Activated T-cell treated with anti-CD3 and anti-CD28 coated beads, Interleukin-2, amount 50 U/mL, for 72 hours (primary cell): ENCODE data around the gene PLEKHG2. TPM values are rescaled to one million over a fixed set of nuclear protein-coding genes. Genes with fewer than 3 reads are reported as not detected.

Experiments used
- ATAC-seq, 2 donors: fragments of 150-1000 bp; cut with Tn5 transposase; replicated peaks in 1 of 2; 2 replicates each; pipeline ENCODE4 v1.10.0; 2021; ENCODE audit warnings: moderate library complexity in 2 of 2, mild to moderate bottlenecking in 1 of 2
- DNase-seq, 2 donors: peaks; one replicate each; pipeline ENCODE4 v3.0.0; 2021 to 2022; ENCODE audit warnings: mixed read lengths in 1 of 2
- H3K27ac Mint-ChIP-seq: one replicate; pipeline ENCODE4 v1.8.0; 2022; ENCODE audit warnings: mild to moderate bottlenecking, moderate library complexity, mixed read lengths
- H3K27me3 Mint-ChIP-seq: one replicate; pipeline ENCODE4 v1.8.0; 2022; ENCODE audit warnings: low read depth, mixed read lengths
- H3K36me3 Mint-ChIP-seq, 2 donors: one replicate each; pipeline ENCODE4 v1.8.0; 2022; ENCODE audit warnings: mixed read lengths in 2 of 2, mild to moderate bottlenecking in 1 of 2; ENCODE audit not compliant: insufficient read depth in 2 of 2
- H3K4me1 Mint-ChIP-seq: one replicate; pipeline ENCODE4 v1.8.0; 2022; ENCODE audit warnings: low read depth, mixed read lengths
- H3K4me3 Mint-ChIP-seq, 2 donors: one replicate each; pipeline ENCODE4 v1.8.0; 2022; ENCODE audit warnings: mild to moderate bottlenecking in 2 of 2, mixed read lengths in 2 of 2, moderate library complexity in 2 of 2
- H3K9me3 Mint-ChIP-seq, 2 donors: one replicate each; pipeline ENCODE4 v1.8.0; 2022; ENCODE audit warnings: mixed read lengths in 2 of 2
- total RNA-seq, 2 donors: library from RNA; stranded (reverse); gene quantifications; one replicate each; pipeline ENCODE4 v1.2.3, GENCODE V29; 2022

Gene PLEKHG2
- total RNA-seq, 2 donors from 2014 or later, result 86.5 to 92.1 TPM

DNA sequence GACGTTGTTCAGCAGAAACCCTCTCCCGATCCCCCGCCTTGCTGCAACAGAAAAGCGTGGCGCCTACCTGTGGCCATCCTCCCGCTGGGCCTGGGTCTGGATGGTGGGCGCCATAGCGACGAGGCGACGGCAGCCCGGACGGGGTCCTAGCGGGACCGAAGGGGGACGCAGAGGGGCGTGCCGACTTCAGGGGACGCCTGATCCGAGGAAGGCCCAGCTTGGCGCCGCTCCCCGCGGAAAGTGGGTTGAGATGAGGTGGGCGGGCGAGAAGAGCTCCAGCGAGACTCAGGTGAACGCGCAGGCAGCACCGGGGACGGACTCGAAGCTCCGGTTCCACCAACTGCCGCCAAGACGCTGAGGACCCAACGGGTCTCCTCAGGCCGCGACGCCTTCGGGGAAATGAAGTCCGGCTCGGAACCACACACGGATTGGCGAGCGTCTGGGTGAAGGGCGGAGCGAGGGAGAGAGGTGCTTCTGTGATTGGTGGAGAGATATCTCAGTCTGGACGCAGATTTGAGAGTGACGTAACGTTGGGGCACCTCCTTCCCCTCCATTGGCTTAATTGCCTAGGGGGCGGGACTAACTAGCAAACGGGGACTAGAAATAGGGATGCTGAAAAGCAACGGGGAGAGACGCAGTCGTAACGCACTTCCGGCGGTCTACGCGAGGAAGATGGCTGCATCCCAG, 21.6 kb upstream of the PLEKHG2 start, which contains the start of the genes MED29 and PAF1:
MED29 (plus strand) TSS at position 628 of the 687 bp plus-strand sequence; CDS start at position 673, 45 bp downstream.
PAF1 (minus strand) TSS at position 356 of the 687 bp plus-strand sequence; CDS start at position 114, 242 bp downstream.
- Mint-ChIP-seq H3K4me1 (peaks cover 51% of the 10 kb centered on the region), H3K27ac (peak within 1 kb of the TSS; percentile 95), H3K9me3 (no peaks in the 10 kb centered on the region), H3K27me3 (no peaks in the 10 kb centered on the region), H3K4me3 (peak within 1 kb of the TSS; percentile 99), H3K36me3 (peaks cover 11 to 36% of the 10 kb centered on the region in 2 donors)
- peak; percentile 94 to 95 for ATAC-seq
- DNase-seq, result peak; percentile 95 to 97

GRCh38 chr19:39397360-39398296, 14.8 kb upstream of the PLEKHG2 start:
- Mint-ChIP-seq H3K36me3 (peaks cover 0 to 11% of the 10 kb centered on the region in 2 donors), H3K4me3 (peak overlapping the region; percentile 43 to 45), H3K27ac (peak overlapping the region; percentile 53), H3K4me1 (peaks cover 79% of the 10 kb centered on the region), H3K27me3 (no peaks in the 10 kb centered on the region), H3K9me3 (no peaks in the 10 kb centered on the region)
- peak; percentile 93 to 97 for DNase-seq
- ATAC-seq, result peak; percentile 42 to 48

DNA sequence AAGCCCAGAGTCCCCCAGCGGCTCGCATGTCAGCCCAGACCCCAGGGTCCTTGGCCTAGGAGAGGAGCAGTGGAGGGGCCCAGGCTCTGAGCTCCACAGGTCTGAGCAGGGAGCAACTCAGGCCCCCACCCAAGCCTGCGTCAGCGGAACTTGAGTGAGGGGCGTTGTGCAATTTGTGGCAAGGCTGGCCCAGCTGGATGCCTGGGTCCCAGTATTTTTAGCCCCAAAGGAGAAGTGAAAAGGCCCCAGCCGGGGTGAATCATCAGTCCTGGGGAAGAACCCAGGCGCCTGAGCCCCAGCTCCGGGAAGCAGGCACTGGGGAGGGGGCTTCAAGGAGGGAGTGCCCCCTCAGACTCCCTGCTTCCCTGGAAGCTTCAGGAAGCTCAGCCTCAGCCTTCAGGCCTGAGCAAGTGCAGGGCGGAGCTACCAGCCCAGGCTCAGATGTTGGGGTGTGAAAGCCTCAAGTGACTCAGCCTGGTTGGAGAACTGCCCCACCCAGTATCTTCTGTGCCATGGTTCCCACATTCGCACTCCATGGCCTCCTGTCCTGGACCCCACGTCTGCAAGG, 14.1 kb upstream of the PLEKHG2 start:
- Mint-ChIP-seq H3K27me3 (no peaks in the 10 kb centered on the region), H3K27ac (peak overlapping the region; percentile 53), H3K36me3 (peaks cover 0 to 9% of the 10 kb centered on the region in 2 donors), H3K4me3 (peak overlapping the region; percentile 43 to 45), H3K4me1 (peaks cover 77% of the 10 kb centered on the region), H3K9me3 (no peaks in the 10 kb centered on the region)
- peak; percentile 68 to 73 for DNase-seq
- ATAC-seq, result peak in 1 of 2 donors; percentile 10

DNA sequence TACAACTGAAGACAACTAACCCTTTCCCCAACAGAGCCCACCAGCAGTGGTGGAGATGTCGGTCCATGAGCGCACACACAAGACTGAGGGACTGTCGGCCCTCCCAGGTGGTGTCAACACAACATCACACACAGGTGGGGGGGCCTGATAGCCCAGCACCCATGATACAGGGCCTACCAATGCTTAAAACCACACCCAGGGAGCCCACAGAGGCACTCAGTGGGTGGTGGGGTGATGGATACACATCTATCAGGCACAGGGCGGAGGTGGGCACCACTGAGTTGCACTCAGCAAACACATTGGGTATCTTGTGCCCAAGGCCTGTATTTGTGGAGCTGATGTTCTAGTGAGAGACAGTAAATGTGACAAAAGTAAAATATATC, 12.8 kb upstream of the PLEKHG2 start:
- DNase-seq (no peak), ATAC-seq (no peak)
- H3K27me3 Mint-ChIP-seq, result no peaks in the 10 kb centered on the region
- H3K36me3 Mint-ChIP-seq, result peaks cover 0 to 5% of the 10 kb centered on the region in 2 donors
- H3K9me3 Mint-ChIP-seq, result no peaks in the 10 kb centered on the region
- peaks cover 78% of the 10 kb centered on the region for H3K4me1 Mint-ChIP-seq
- H3K27ac Mint-ChIP-seq, result peak overlapping the region; percentile 21
- H3K4me3 Mint-ChIP-seq, result peak overlapping the region; percentile 40

DNA sequence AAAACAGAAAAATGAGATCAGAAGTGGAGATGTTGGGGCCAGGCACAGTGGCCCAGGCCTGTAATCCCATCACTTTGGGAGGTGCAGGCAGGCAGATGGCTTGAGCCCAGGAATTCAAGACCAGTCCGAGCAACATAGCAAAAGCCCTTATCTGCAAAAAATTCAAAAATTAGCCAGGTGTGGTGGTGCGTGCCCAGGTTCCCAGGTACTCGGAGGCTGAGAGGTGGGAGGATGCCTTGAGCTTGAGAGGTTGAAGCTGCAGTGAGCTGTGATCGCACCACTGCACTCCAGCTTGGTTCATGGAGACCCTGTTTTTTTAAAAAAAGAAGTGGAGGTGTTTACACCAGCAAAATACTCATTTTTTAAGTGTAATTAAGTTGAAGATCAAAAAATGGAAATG, 12.4 kb upstream of the PLEKHG2 start:
- no peak for DNase-seq
- Mint-ChIP-seq H3K27ac (peak overlapping the region; percentile 30), H3K4me1 (peaks cover 82% of the 10 kb centered on the region), H3K27me3 (no peaks in the 10 kb centered on the region), H3K4me3 (peak overlapping the region; percentile 40), H3K36me3 (peaks cover 0 to 5% of the 10 kb centered on the region in 2 donors), H3K9me3 (no peaks in the 10 kb centered on the region)
- ATAC-seq, result no peak

GRCh38 chr19:39401070-39401548, 11.4 kb upstream of the PLEKHG2 start:
- Mint-ChIP-seq H3K4me1 (peaks cover 85% of the 10 kb centered on the region), H3K36me3 (peaks cover under 1% of the 10 kb centered on the region in 2 donors), H3K27ac (peak overlapping the region; percentile 90), H3K4me3 (peak overlapping the region; percentile 43 to 100), H3K27me3 (no peaks in the 10 kb centered on the region), H3K9me3 (no peaks in the 10 kb centered on the region)
- DNase-seq (no peak), ATAC-seq (peak in 1 of 2 donors; percentile 16)

DNA sequence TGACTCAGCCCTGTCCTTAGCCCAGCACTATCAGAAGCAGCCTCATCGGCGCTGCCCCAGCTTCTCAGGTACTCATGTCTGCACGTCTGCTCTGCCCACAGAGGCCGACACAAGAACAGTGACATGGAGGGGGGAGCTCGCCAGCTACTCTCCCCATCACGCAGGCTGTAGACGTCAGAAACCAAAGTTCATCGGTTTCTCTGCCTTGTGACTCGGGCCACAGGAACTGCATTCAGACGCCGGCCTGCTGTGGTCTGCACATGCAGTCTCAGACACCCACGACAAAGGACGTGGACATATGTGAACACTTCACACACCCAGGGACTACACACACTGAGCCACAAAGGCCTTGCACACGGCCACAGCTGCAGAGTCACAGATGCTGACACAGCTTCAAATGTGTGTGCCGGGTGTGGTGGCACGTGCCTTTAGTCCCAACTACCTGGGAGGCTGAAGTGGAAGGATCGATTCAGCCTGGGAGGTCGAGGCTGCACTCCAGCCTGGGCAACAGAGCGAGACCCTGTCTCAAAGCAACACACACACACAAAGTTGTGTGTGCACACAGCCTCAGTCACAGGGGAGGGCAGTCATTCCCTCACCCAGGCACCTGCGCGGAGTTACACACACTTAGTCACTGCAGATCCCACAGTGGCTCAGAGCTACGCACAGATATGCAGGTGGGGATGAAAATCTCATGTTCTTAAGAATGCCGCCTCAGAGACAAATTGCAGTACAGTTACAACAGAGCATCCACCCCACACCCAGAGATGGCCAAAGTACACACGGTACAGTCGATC, 10.7 kb upstream of the PLEKHG2 start:
- H3K27ac Mint-ChIP-seq, result peak overlapping the region; percentile 90
- peaks cover 2% of the 10 kb centered on the region in 2 donors for H3K36me3 Mint-ChIP-seq
- DNase-seq (peak; percentile 86 to 94), ATAC-seq (peak; percentile 69 to 72)
- no peaks in the 10 kb centered on the region for H3K27me3 Mint-ChIP-seq
- no peaks in the 10 kb centered on the region for H3K9me3 Mint-ChIP-seq
- H3K4me3 Mint-ChIP-seq, result peak overlapping the region; percentile 43 to 100
- H3K4me1 Mint-ChIP-seq, result peaks cover 88% of the 10 kb centered on the region

- DNase-seq, result peak; percentile 89
- no peaks in the 10 kb centered on the region for H3K9me3 Mint-ChIP-seq
- peak; percentile 5 to 12 for ATAC-seq
- no peaks in the 10 kb centered on the region for H3K27me3 Mint-ChIP-seq
- H3K4me1 Mint-ChIP-seq, result peaks cover 79% of the 10 kb centered on the region
- peak overlapping the region; percentile 43 to 100 for H3K4me3 Mint-ChIP-seq
- peak overlapping the region; percentile 90 for H3K27ac Mint-ChIP-seq
- H3K36me3 Mint-ChIP-seq, result peaks cover 2 to 7% of the 10 kb centered on the region in 2 donors
These were observed 9.8 kb upstream of the PLEKHG2 start for GRCh38 chr19:39402346-39403300.

GRCh38 chr19:39403331-39404312, 8.8 kb upstream of the PLEKHG2 start:
- DNase-seq (peak; percentile 98 to 99), ATAC-seq (peak; percentile 23 to 27)
- no peaks in the 10 kb centered on the region for H3K9me3 Mint-ChIP-seq
- peak overlapping the region; percentile 43 to 100 for H3K4me3 Mint-ChIP-seq
- peak overlapping the region; percentile 90 for H3K27ac Mint-ChIP-seq
- H3K36me3 Mint-ChIP-seq, result peaks cover 12 to 16% of the 10 kb centered on the region in 2 donors
- H3K4me1 Mint-ChIP-seq, result peaks cover 71% of the 10 kb centered on the region
- H3K27me3 Mint-ChIP-seq, result no peaks in the 10 kb centered on the region

GRCh38 chr19:39405261-39405957, 7.1 kb upstream of the PLEKHG2 start:
- peak overlapping the region; percentile 88 to 100 for H3K4me3 Mint-ChIP-seq
- H3K9me3 Mint-ChIP-seq, result no peaks in the 10 kb centered on the region
- peaks cover 62% of the 10 kb centered on the region for H3K4me1 Mint-ChIP-seq
- H3K27me3 Mint-ChIP-seq, result no peaks in the 10 kb centered on the region
- ATAC-seq, result no peak
- no peak overlapping the region for H3K27ac Mint-ChIP-seq
- no peak for DNase-seq
- H3K36me3 Mint-ChIP-seq, result peaks cover 15 to 21% of the 10 kb centered on the region in 2 donors
